IMR-90 (cell line): ENCODE results near the gene ANO9. TPM values are rescaled to one million over a fixed set of nuclear protein-coding genes. Genes with fewer than 3 reads are reported as not detected.

Experiments
- ATAC-seq: fragments of 200-7000 bp; cut with Tn5 transposase; 2 replicates; pipeline ENCODE4 v1.9.1; 2020; ENCODE audit warnings: low read depth, mild to moderate bottlenecking, moderate library complexity
- BruUV-seq: library from RNA; stranded (reverse); fragments of 400-500 nt; replicated peaks from 2 replicates; lab custom pipeline; 2021; lab: Mats Ljungman, UMichigan
- CTCF ChIA-PET: fragments of 300-600 bp; formaldehyde crosslinking; extraction: SDS; loops from one replicate; lab custom pipeline; 2021; ENCODE audit warnings: antibody characterized with exemption; lab: Yijun Ruan, JAX
- POLR2A ChIA-PET: fragments of 300-600 bp; sonication (Branson Sonifier 250); formaldehyde crosslinking; loops from one replicate; lab custom pipeline; 2022; ENCODE audit warnings: antibody characterized with exemption; ENCODE audit not compliant: unreplicated experiment; lab: Charles Lee
- DNase-seq: peaks from one replicate; pipeline ENCODE4 v3.0.0; 2013
- H2AFZ ChIP-seq: replicated peaks from 2 replicates; pipeline ENCODE3; 2013; ENCODE audit warnings: low read length, mild to moderate bottlenecking; ENCODE audit not compliant: poor library complexity
- H2AK5ac ChIP-seq: 2 replicates; pipeline ENCODE4 v1.6.1; 2013; ENCODE audit warnings: low read depth, low read length, inconsistent platforms
- H2AK9ac ChIP-seq: replicated peaks from 2 replicates; pipeline ENCODE3; 2013; ENCODE audit warnings: mild to moderate bottlenecking, low read depth, low read length, moderate library complexity; ENCODE audit not compliant: poor library complexity
- H2BK120ac ChIP-seq: 2 replicates; pipeline ENCODE4 v1.6.1; 2013; ENCODE audit warnings: low read depth, low read length, inconsistent platforms
- H2BK15ac ChIP-seq: 3 replicates; pipeline ENCODE4 v1.6.1; 2013; ENCODE audit warnings: low read depth, low read length, inconsistent platforms
- H2BK20ac ChIP-seq: 2 replicates; pipeline ENCODE4 v1.6.1; 2013; ENCODE audit warnings: low read depth, mild to moderate bottlenecking, inconsistent platforms, low read length, moderate library complexity
- H2BK5ac ChIP-seq: 2 replicates; pipeline ENCODE4 v1.6.1; 2013; ENCODE audit warnings: mild to moderate bottlenecking, low read depth, low read length, inconsistent platforms; ENCODE audit not compliant: poor library complexity, severe bottlenecking
- H3K14ac ChIP-seq: replicated peaks from 2 replicates; pipeline ENCODE4 v1.6.1; 2013; ENCODE audit warnings: low read depth, low read length, inconsistent platforms
- H3K18ac ChIP-seq: 2 replicates; pipeline ENCODE4 v1.6.1; 2013; ENCODE audit warnings: low read depth, low read length, control low read depth
- H3K23ac ChIP-seq: 2 replicates; pipeline ENCODE4 v1.6.1; 2013; ENCODE audit warnings: low read depth, low read length, inconsistent platforms
- H3K27ac ChIP-seq: 2 replicates; pipeline ENCODE4 v1.5.1; 2013; ENCODE audit warnings: mild to moderate bottlenecking, control low read depth, low read length; ENCODE audit not compliant: insufficient read depth
- H3K27me3 ChIP-seq: 2 replicates; pipeline ENCODE4 v1.6.1; 2013; ENCODE audit warnings: low read length; ENCODE audit not compliant: control insufficient read depth, insufficient read depth
- H3K36me3 ChIP-seq: 2 replicates; pipeline ENCODE4 v1.6.1; 2013; ENCODE audit warnings: low read length, mixed read lengths; ENCODE audit not compliant: control insufficient read depth, insufficient read depth
- H3K4ac ChIP-seq: 2 replicates; pipeline ENCODE4 v1.6.1; 2013; ENCODE audit warnings: low read depth, low read length, inconsistent platforms
- H3K4me1 ChIP-seq: 2 replicates; pipeline ENCODE4 v1.6.1; 2013; ENCODE audit warnings: low read length, mixed read lengths; ENCODE audit not compliant: control insufficient read depth, insufficient read depth
- H3K4me2 ChIP-seq: 2 replicates; pipeline ENCODE4 v1.6.1; 2013; ENCODE audit warnings: low read depth, mild to moderate bottlenecking, control low read depth, low read length, moderate library complexity
- H3K4me3 ChIP-seq: 2 replicates; pipeline ENCODE4 v1.5.1; 2013; ENCODE audit warnings: low read depth, mild to moderate bottlenecking, control low read depth, low read length, moderate library complexity; ENCODE audit not compliant: insufficient read depth
- H3K56ac ChIP-seq: 2 replicates; pipeline ENCODE4 v1.6.1; 2013; ENCODE audit warnings: low read length, inconsistent platforms; ENCODE audit not compliant: insufficient read depth; ENCODE audit errors: extremely low read depth
- H3K79me1 ChIP-seq, 2 experiments: 2 replicates each; pipeline ENCODE4 v1.6.1; 2013; ENCODE audit warnings: low read length in 2 of 2, inconsistent platforms in 1 of 2, low read depth in 1 of 2
- H3K9ac ChIP-seq: 2 replicates; pipeline ENCODE4 v1.6.1; 2013; ENCODE audit warnings: low read depth, low read length, control low read depth
- H3K9me1 ChIP-seq: 2 replicates; pipeline ENCODE4 v1.6.1; 2013; ENCODE audit warnings: low read length, inconsistent platforms; ENCODE audit not compliant: insufficient read depth
- H3K9me3 ChIP-seq: 2 replicates; pipeline ENCODE4 v1.6.1; 2013; ENCODE audit warnings: low read length; ENCODE audit not compliant: control insufficient read depth, insufficient read depth
- H4K20me1 ChIP-seq: 2 replicates; pipeline ENCODE4 v1.6.1; 2013; ENCODE audit warnings: low read length, inconsistent platforms; ENCODE audit not compliant: insufficient read depth
- H4K5ac ChIP-seq: 2 replicates; pipeline ENCODE4 v1.6.1; 2013; ENCODE audit warnings: mild to moderate bottlenecking, low read depth, low read length, control low read depth
- H4K8ac ChIP-seq, 2 experiments: 2 replicates each; pipeline ENCODE4 v1.6.1; 2013; ENCODE audit warnings: low read depth in 2 of 2, low read length in 2 of 2, control low read depth in 1 of 2, inconsistent platforms in 1 of 2
- H4K91ac ChIP-seq: 2 replicates; pipeline ENCODE4 v1.6.1; 2013; ENCODE audit warnings: low read depth, low read length, inconsistent platforms; ENCODE audit not compliant: insufficient read depth
- CEBPB ChIP-seq: IDR thresholded peaks from 2 replicates; pipeline ENCODE4 v1.6.1; 2012; ENCODE audit warnings: low read depth, low read length, improper control_type of control experiment
- CHD1 ChIP-seq: IDR thresholded peaks from 2 replicates; pipeline ENCODE4 v1.6.1; 2012; ENCODE audit warnings: low read depth, low read length, improper control_type of control experiment
- FOS ChIP-seq: fragments of 150-350 bp; IDR thresholded peaks from 2 replicates; pipeline ENCODE4 v1.6.1; 2016; ENCODE audit warnings: low read depth, low read length
- MAZ ChIP-seq: IDR thresholded peaks from 2 replicates; pipeline ENCODE4 v1.6.1; 2012; ENCODE audit warnings: low read depth, mild to moderate bottlenecking, low read length, improper control_type of control experiment, moderate library complexity, borderline replicate concordance
- MXI1 ChIP-seq: IDR thresholded peaks from 2 replicates; pipeline ENCODE4 v1.6.1; 2012; ENCODE audit warnings: low read depth, mild to moderate bottlenecking, low read length, moderate library complexity, borderline replicate concordance
- NFE2L2 ChIP-seq: fragments of 150-350 bp; IDR thresholded peaks from 2 replicates; pipeline ENCODE4 v1.6.1; 2016; ENCODE audit warnings: low read depth, mild to moderate bottlenecking, low read length
- POLR2A ChIP-seq: IDR thresholded peaks from 2 replicates; pipeline ENCODE4 v1.6.1; 2012; ENCODE audit warnings: mild to moderate bottlenecking, low read depth, low read length
- RCOR1 ChIP-seq: IDR thresholded peaks from 2 replicates; pipeline ENCODE4 v1.6.1; 2012; ENCODE audit warnings: mild to moderate bottlenecking, low read length, improper control_type of control experiment; ENCODE audit not compliant: insufficient replicate concordance
- RFX5 ChIP-seq: IDR thresholded peaks from 2 replicates; pipeline ENCODE4 v1.8.0; 2012; ENCODE audit warnings: low read depth, mild to moderate bottlenecking, low read length, moderate library complexity
- SMC3 ChIP-seq: fragments of 150-350 bp; IDR thresholded peaks from 2 replicates; pipeline ENCODE4 v1.6.1; 2016; ENCODE audit warnings: low read depth, mild to moderate bottlenecking, antibody characterized with exemption, low read length, moderate library complexity
- WGBS, 2 experiments: methylation state at CpG; one replicate each; pipeline versions ENCODE4 v1.1.5 to v1.1.7; 2013; ENCODE audit warnings: missing lambda C conversion rate in 2 of 2; ENCODE audit not compliant: insufficient read length in 1 of 2; ENCODE audit errors: extremely low coverage in 2 of 2; 5-methylcytosine and 5-hydroxymethylcytosine counted together
- dilution Hi-C: fragments of 300-500 bp; cut with HindIII; formaldehyde crosslinking; loops from one replicate; pipeline ENCODE4 v1.14.3; 2018; ENCODE audit warnings: low sequenced_read_pairs; ENCODE audit not compliant: unreplicated experiment
- in situ Hi-C: fragments of 300-500 bp; cut with MboI; formaldehyde crosslinking; loops from 3 replicates; pipeline ENCODE4 v1.14.3; 2019; ENCODE audit warnings: low sequenced_read_pairs, inconsistent platforms, mixed read lengths
- intact Hi-C: fragments of 100-400 bp; cut with micrococcal nuclease; formaldehyde crosslinking; loops from 2 replicates; pipeline ENCODE4 v1.10.0; 2022
- polyA plus RNA-seq, 3 experiments: library from polyadenylated mRNA; depleted of rRNA; stranded (reverse); fragments of >200 nt; gene quantifications; 2 replicates each; pipeline ENCODE4 v1.2.3, GENCODE V29; 2012; ENCODE audit warnings: low replicate concordance in 1 of 3
- total RNA-seq: library from RNA; depleted of rRNA; stranded (reverse); fragments of >200 nt; gene quantifications from 2 replicates; pipeline ENCODE4 v1.2.3, GENCODE V29; 2012
- TF ChIP-seq, protein P1 (sequence below): fragments of 150-350 bp; IDR thresholded peaks from 2 replicates; pipeline ENCODE4 v1.6.1; 2017; ENCODE audit warnings: mild to moderate bottlenecking, antibody characterized with exemption, low read length, low read depth
- TF ChIP-seq, protein P2 (sequence below): fragments of 150-350 bp; IDR thresholded peaks from 2 replicates; pipeline ENCODE4 v1.6.1; 2016; ENCODE audit warnings: low read depth, mild to moderate bottlenecking, low read length, moderate library complexity, borderline replicate concordance

ANO9 gene
- total and polyA plus RNA-seq, 2 of the 4 experiments (the other 2 are of a cell fraction) = not detected

GRCh38 chr11:370070-370941 is 71.5 kb downstream of the ANO9 start:
- dilution Hi-C loops (no loop called here), intact Hi-C loops (no loop called here), in situ Hi-C loops (no loop called here)
- Histone ChIP-seq H3K23ac (no peak overlapping the region), H3K36me3 (peaks cover 23% of the 10 kb centered on the region), H3K9me1 (no peaks in the 10 kb centered on the region), H4K5ac (no peak overlapping the region), H2AK9ac (peak overlapping the region; percentile 95), H3K27ac (peak overlapping the region; percentile 26; the same call in 1 of the 2 replicates), H4K91ac (no peak overlapping the region), H4K20me1 (peaks cover 13% of the 10 kb centered on the region; the same call in 1 of the 2 replicates), H3K56ac (no peak overlapping the region; the same call in 1 of the 2 replicates), H3K14ac (0 out of 2 replicates have a peak overlapping the region, but pooled peaks have one; percentile 51), H3K18ac (no peak overlapping the region), H3K4me2 (peak overlapping the region; percentile 85), H3K4me3 (peak overlapping the region; percentile 70), H2BK5ac (no peak overlapping the region), H3K79me1 (0 out of 4 replicates have a peak, but pooled peaks cover 0 to 2% of the 10 kb centered on the region in 2 experiments), H3K4me1 (peaks cover 7% of the 10 kb centered on the region), H3K9ac (peak overlapping the region; percentile 65), H3K9me3 (no peaks in the 10 kb centered on the region), H2BK15ac (no peak overlapping the region), H4K8ac (no peak overlapping the region), H2BK20ac (no peak overlapping the region), H2AK5ac (no peak overlapping the region), H3K4ac (no peak overlapping the region), H2AFZ (peak overlapping the region; percentile 67), H2BK120ac (no peak overlapping the region), H3K27me3 (peaks cover 10% of the 10 kb centered on the region)
- CTCF ChIA-PET = interaction anchor here (0.7 kb wide), 1 partner anchor 64 kb away, joined by 3 read pairs; no protein-coding TSS in a partner anchor
- BruUV-seq = no TSS peak
- POLR2A ChIA-PET = no interaction called here
- DNase-seq = no peak
- 29% methylated on average over 9 of the region's 42 CpGs; no CpG with 5 or more reads in 1 of the 2 experiments for WGBS, 2 experiments
- TF ChIP-seq RFX5 = no peak
- TF ChIP-seq, protein P1, sequence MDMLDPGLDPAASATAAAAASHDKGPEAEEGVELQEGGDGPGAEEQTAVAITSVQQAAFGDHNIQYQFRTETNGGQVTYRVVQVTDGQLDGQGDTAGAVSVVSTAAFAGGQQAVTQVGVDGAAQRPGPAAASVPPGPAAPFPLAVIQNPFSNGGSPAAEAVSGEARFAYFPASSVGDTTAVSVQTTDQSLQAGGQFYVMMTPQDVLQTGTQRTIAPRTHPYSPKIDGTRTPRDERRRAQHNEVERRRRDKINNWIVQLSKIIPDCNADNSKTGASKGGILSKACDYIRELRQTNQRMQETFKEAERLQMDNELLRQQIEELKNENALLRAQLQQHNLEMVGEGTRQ = no peak
- no peak for TF ChIP-seq NFE2L2
- TF ChIP-seq MAZ = no peak
- TF ChIP-seq SMC3 = no peak
- no peak for TF ChIP-seq FOS
- TF ChIP-seq RCOR1 = no peak
- TF ChIP-seq MXI1 = no peak
- TF ChIP-seq CHD1 = no peak
- TF ChIP-seq POLR2A = no peak
- TF ChIP-seq, protein P2, sequence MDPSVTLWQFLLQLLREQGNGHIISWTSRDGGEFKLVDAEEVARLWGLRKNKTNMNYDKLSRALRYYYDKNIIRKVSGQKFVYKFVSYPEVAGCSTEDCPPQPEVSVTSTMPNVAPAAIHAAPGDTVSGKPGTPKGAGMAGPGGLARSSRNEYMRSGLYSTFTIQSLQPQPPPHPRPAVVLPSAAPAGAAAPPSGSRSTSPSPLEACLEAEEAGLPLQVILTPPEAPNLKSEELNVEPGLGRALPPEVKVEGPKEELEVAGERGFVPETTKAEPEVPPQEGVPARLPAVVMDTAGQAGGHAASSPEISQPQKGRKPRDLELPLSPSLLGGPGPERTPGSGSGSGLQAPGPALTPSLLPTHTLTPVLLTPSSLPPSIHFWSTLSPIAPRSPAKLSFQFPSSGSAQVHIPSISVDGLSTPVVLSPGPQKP = no peak
- TF ChIP-seq CEBPB = no peak
- ATAC-seq = no peak
